Hindlimb muscle (tissue), 1 donor: ENCODE measurements around the gene RNF31. TPM values are rescaled to one million over a fixed set of nuclear protein-coding genes. Genes with fewer than 3 reads are reported as not detected.
"Not testable (repeated sequence)": the region's sequence is repeated elsewhere in the genome, so short reads cannot be mapped to it uniquely, and the experiment has no call there.

Source experiments
- DNase-seq: peaks from one replicate; pipeline ENCODE4 v3.0.0-alpha.2; 2013
- polyA plus RNA-seq: library from polyadenylated mRNA; unstranded; fragments of 120-200 nt; gene quantifications from one replicate; pipeline ENCODE4 v1.2.1, GENCODE V29; 2013; ENCODE audit not compliant: insufficient read length

RNF31 gene
- polyA plus RNA-seq, 1 donor = 39.5 TPM

GRCh38 chr14:24182110-24182882 lies 35.0 kb downstream of the RNF31 start:
- DNase-seq = no peak

- DNase-seq = no peak
Measured at GRCh38 chr14:24183014-24183481, 35.8 kb downstream of the RNF31 start.

- DNase-seq = no peak
Measured at GRCh38 chr14:24184104-24184970, 37.0 kb downstream of the RNF31 start.

- DNase-seq = no peak
Measured at GRCh38 chr14:24185026-24185425, 37.7 kb downstream of the RNF31 start.

GRCh38 chr14:24185741-24186140 lies 38.4 kb downstream of the RNF31 start:
- DNase-seq = no peak

GRCh38 chr14:24186831-24187538 lies 39.7 kb downstream of the RNF31 start:
- DNase-seq = no peak

GRCh38 chr14:24187539-24187915 lies 40.2 kb downstream of the RNF31 start:
- no peak for DNase-seq

- peak; percentile 96 for DNase-seq
Measured at GRCh38 chr14:24188251-24189058, 41.2 kb downstream of the RNF31 start, which contains the start of gene IPO4. IPO4 (minus strand) TSS chr14:24188816; CDS start chr14:24188787, 29 bp downstream.

- DNase-seq = no peak
Measured at GRCh38 chr14:24189059-24189375, 41.7 kb downstream of the RNF31 start.

GRCh38 chr14:24189460-24189859 lies 42.2 kb downstream of the RNF31 start:
- DNase-seq = no peak

- DNase-seq = no peak
Measured at GRCh38 chr14:24190416-24190815, 43.1 kb downstream of the RNF31 start.

- DNase-seq = no peak
Measured at GRCh38 chr14:24192933-24193332, 45.6 kb downstream of the RNF31 start.

- no peak for DNase-seq
Measured at GRCh38 chr14:24194186-24194872, 47.0 kb downstream of the RNF31 start.

GRCh38 chr14:24194873-24195185 lies 47.5 kb downstream of the RNF31 start:
- DNase-seq = no peak

- peak; percentile 93 for DNase-seq
Measured at GRCh38 chr14:24195186-24196070, 48.1 kb downstream of the RNF31 start, which contains the start of gene TM9SF1. TM9SF1 (minus strand) TSS chr14:24195441; CDS start chr14:24195019, 422 bp downstream.

GRCh38 chr14:24196071-24197055 lies 49.1 kb downstream of the RNF31 start:
- no peak for DNase-seq

GRCh38 chr14:24197056-24197450 lies 49.8 kb downstream of the RNF31 start:
- DNase-seq = no peak

GRCh38 chr14:24198814-24199524 lies 51.7 kb downstream of the RNF31 start:
- DNase-seq = no peak

GRCh38 chr14:24202538-24202937 lies 55.2 kb downstream of the RNF31 start:
- DNase-seq = not testable (repeated sequence)
